WERI-Rb-1 (cell line): ENCODE results near the gene AVPR2.

ENCODE experiments used
- DNase-seq: peaks from one replicate; pipeline ENCODE4 v3.0.0-alpha.2; 2020
- H3K27ac ChIP-seq: fragments of 250-450 bp; sonication (Bioruptor Pico); 2 replicates; pipeline ENCODE4 v1.5.1; 2020; ENCODE audit warnings: mild to moderate bottlenecking, moderate library complexity
- H3K27me3 ChIP-seq: fragments of 250-450 bp; sonication (Bioruptor Pico); 2 replicates; pipeline ENCODE4 v1.5.1; 2021; ENCODE audit warnings: mild to moderate bottlenecking, low read depth, moderate library complexity; ENCODE audit not compliant: insufficient read depth, severe bottlenecking
- H3K36me3 ChIP-seq: fragments of 250-450 bp; sonication (Bioruptor Pico); 2 replicates; pipeline ENCODE4 v1.5.1; 2020; ENCODE audit warnings: mild to moderate bottlenecking, moderate library complexity
- H3K4me3 ChIP-seq: 2 replicates; pipeline ENCODE4 v1.5.1; 2011; ENCODE audit warnings: low read depth, mild to moderate bottlenecking, control low read depth, low read length
- H3K9me3 ChIP-seq: fragments of 250-450 bp; sonication (Bioruptor Pico); 2 replicates; pipeline ENCODE4 v1.5.1; 2021; ENCODE audit warnings: mild to moderate bottlenecking, moderate library complexity; ENCODE audit not compliant: severe bottlenecking
- TF ChIP-seq, protein P1 (sequence below): IDR thresholded peaks from 2 replicates; pipeline ENCODE4 v1.5.1; 2011; ENCODE audit warnings: low read depth, mild to moderate bottlenecking, control low read depth, inconsistent platforms, low read length

AVPR2 gene

DNA sequence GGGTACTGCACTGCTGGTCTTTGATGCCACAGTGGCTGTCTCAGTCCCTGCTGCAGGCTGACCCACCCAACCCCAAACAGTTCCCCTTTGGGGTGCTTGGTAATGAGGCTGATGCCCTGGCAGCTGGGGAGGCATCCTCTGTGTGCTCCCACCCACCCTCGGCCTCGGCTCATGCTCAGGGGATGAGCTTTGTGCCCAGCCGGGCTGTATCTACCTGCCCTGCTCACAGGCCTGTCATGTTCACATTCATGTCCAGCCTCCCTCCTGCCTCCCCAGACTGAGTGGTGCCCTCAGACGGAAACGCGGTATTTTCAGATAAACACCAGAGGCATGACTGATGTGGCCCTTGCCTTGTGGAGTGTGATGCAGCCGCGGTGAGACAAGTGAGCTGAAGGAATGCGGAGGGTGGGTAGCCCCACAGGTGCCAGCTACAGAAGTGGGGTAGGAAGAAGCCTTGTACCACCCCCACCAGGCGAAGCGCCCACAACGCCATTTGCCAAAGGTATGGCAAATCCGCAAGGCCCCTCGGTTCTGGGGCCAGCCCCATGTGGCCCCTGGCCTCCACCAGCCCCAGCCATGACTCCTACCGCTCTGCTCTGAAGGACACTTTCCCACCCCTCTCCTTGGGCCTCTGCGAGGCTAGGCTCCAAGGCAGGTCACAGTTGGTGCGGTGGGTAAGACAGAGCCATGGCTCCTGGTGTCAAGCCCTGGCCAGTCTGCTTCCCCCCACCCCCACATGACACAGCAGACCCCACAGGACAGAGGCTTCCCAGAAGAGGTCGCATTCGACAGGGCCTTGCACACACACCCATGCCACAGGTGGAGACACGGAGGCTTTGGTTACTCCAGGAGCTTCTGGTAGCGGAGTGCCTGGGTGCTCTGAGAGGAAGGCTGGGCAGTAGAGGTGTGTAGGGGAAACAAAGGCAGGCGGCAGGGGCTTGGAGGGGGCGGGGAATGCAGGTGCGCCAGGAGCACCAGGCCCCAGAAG, 41.8 kb downstream of the AVPR2 start:
- TF ChIP-seq, protein P1, sequence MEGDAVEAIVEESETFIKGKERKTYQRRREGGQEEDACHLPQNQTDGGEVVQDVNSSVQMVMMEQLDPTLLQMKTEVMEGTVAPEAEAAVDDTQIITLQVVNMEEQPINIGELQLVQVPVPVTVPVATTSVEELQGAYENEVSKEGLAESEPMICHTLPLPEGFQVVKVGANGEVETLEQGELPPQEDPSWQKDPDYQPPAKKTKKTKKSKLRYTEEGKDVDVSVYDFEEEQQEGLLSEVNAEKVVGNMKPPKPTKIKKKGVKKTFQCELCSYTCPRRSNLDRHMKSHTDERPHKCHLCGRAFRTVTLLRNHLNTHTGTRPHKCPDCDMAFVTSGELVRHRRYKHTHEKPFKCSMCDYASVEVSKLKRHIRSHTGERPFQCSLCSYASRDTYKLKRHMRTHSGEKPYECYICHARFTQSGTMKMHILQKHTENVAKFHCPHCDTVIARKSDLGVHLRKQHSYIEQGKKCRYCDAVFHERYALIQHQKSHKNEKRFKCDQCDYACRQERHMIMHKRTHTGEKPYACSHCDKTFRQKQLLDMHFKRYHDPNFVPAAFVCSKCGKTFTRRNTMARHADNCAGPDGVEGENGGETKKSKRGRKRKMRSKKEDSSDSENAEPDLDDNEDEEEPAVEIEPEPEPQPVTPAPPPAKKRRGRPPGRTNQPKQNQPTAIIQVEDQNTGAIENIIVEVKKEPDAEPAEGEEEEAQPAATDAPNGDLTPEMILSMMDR = no peak
- no peak overlapping the region for H3K4me3 ChIP-seq
- peaks cover 36% of the 10 kb centered on the region for H3K27me3 ChIP-seq
- H3K27ac ChIP-seq = no peak overlapping the region; the same call in 1 of the 2 replicates
- H3K9me3 ChIP-seq = no peaks in the 10 kb centered on the region
- no peak for DNase-seq
- peaks cover 45% of the 10 kb centered on the region for H3K36me3 ChIP-seq

DNA sequence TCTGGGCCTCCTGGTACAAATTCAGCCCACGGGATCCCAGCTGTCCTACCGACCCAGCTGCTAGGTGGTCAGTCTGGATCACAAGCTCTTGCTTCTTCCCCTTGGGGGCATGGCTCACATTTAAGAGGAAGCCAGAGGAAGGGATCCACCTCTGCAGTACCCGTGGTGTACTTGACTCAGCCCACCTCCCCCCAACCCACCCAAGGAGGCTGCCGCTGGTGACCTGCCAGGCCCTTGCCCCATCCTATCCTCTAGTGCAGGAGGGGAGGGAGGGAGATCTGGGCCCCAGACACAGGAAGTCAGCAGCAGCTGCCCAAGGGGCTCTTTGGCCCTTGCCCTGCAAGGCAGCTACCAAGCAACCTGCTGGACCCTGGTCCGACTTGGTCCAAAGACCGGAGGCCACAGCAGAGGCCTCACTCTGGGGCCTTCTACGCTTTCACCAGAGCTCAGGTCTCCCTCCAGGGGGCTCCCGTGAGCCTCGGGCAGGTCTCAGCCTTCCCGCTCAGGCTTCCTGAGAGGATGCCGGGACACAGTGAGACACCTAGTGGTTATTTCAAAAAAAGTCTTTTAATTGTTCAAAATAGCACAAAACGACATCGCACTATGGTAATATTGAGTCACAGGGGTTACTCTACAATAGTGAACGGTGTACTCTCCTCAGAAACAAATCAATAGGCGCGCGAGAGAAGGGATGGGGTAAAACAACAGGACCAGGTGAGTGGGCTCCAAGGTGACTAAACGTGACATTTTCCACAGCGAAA, 42.7 kb downstream of the AVPR2 start:
- Histone ChIP-seq H3K27me3 (peaks cover 39% of the 10 kb centered on the region), H3K4me3 (no peak overlapping the region), H3K27ac (peak overlapping the region; percentile 49), H3K9me3 (no peaks in the 10 kb centered on the region), H3K36me3 (peaks cover 54% of the 10 kb centered on the region)
- DNase-seq = peak; percentile 92
- TF ChIP-seq, protein P1 = peak; percentile 96

- DNase-seq = no peak
- Histone ChIP-seq H3K27ac (peak overlapping the region; percentile 49), H3K9me3 (no peaks in the 10 kb centered on the region), H3K4me3 (no peak overlapping the region), H3K27me3 (peaks cover 41% of the 10 kb centered on the region), H3K36me3 (peaks cover 62% of the 10 kb centered on the region)
- TF ChIP-seq, protein P1 = no peak
These were observed 43.6 kb downstream of the AVPR2 start for GRCh38 chrX:153948002-153948466.

- peak overlapping the region; percentile 49 for H3K27ac ChIP-seq
- no peak for DNase-seq
- H3K27me3 ChIP-seq = peaks cover 43% of the 10 kb centered on the region
- no peaks in the 10 kb centered on the region for H3K9me3 ChIP-seq
- no peak overlapping the region for H3K4me3 ChIP-seq
- H3K36me3 ChIP-seq = peaks cover 73% of the 10 kb centered on the region
- TF ChIP-seq, protein P1 = no peak
These were observed 44.7 kb downstream of the AVPR2 start for GRCh38 chrX:153948847-153949805.

- no peak for DNase-seq
- H3K27ac ChIP-seq = no peak overlapping the region
- no peak overlapping the region for H3K4me3 ChIP-seq
- H3K27me3 ChIP-seq = peaks cover 44% of the 10 kb centered on the region
- TF ChIP-seq, protein P1 = no peak
- H3K9me3 ChIP-seq = no peaks in the 10 kb centered on the region
- H3K36me3 ChIP-seq = peaks cover 83% of the 10 kb centered on the region
These were observed 45.7 kb downstream of the AVPR2 start for GRCh38 chrX:153950127-153950526.
